Right lobe of liver (tissue), 4 donors: ENCODE results near the gene NSG1.

Experiments used
- CTCF ChIP-seq, 4 donors: fragments of 200-600 bp in 3 of 4; fragments of 450-650 bp in 1 of 4; IDR thresholded peaks; one replicate each; pipeline versions ENCODE4 v1.5.1 to v1.8.0; 2016 to 2022; ENCODE audit warnings: antibody characterized with exemption in 4 of 4, mild to moderate bottlenecking in 2 of 4
- POLR2A ChIP-seq: fragments of 450-650 bp; IDR thresholded peaks from one replicate; pipeline ENCODE4 v1.6.1; 2017; ENCODE audit warnings: antibody characterized with exemption, mild to moderate bottlenecking
- donor health status: DM: no; HTN: no; CAD: no.
- donor health status: DM: no; HTN: no; CAD: no.
- donor health status: DM: no; HTN: yes; CAD: no.

GRCh38 chr4:4461178-4461577 lies 74.3 kb downstream of the NSG1 start:
- TF ChIP-seq CTCF (IDR thresholded peaks at IDR 0.05) (no peak), POLR2A (no peak)
